NCI-H774 (cell line): Measurements from ENCODE around the gene ADCK1.
"Not testable (repeated sequence)": the region's sequence is repeated elsewhere in the genome, so short reads cannot be mapped to it uniquely, and the experiment has no call there.

Source experiments
- DNase-seq: peaks from one replicate; lab custom pipeline; 2025; lab: John Stamatoyannopoulos, UW

The ADCK1 gene

GRCh38 chr14:77902811-77903210, 102.9 kb downstream of the ADCK1 start:
- no peak for DNase-seq

DNA sequence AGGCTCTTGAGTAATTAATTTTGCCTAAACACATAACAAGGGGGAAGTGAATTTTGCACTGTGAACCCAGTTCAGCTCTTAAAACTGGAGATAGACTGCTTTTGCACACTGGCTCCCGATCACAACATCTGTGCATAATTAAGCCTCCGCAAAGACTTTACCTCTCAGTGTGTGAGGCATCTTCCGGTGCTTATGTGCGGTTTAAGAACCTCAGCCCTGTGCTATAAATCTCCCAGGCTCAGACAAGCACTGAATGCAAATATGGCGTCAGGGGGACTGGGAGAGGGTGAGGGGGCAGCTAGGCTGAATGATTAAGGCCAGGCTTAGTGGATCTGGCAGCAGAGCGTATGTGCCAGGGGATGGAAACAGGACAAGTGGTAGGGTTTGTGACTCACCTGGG, 103.3 kb downstream of the ADCK1 start:
- no peak for DNase-seq

- no peak for DNase-seq
Measured at GRCh38 chr14:77903937-77904617, 104.2 kb downstream of the ADCK1 start.

DNA sequence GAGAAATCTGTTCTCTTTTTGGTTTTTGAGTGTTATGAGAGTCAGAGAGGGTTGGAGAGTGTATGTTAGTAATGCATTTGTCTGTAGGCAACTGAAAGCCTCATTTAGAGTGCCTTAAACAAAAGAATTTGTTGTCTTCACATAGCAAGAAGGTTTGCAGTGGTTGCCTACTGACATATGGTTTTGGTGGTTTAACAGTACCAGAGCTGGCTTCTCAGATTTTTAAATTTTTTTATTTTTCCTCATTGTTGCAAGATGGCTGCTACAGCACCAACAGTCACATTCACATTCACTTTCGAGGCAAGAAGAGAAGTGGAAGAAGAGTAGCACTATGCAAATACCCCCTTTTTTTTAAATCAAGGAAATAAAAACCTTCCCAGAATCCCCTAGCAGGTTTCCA, 106.5 kb downstream of the ADCK1 start:
- no peak for DNase-seq

DNA sequence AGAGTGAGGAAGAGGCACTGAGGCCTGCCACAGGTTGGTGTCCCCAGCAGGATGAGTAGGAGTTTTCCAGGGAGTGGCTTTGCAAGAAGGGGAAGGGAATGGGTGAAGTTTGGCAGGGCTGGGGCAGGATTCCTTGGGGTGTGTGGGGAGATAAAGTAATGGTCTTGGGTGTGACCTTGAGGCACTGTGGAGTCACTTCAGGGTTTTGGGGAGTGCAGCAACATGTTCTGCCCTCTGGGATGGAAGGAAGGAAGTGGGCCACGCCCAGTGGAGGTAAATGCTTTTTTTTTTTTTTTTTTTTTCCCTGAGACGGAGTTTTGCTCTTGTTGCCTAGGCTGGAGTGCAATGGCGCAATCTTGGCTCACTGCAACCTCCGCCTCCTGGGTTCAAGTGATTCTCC, 108.9 kb downstream of the ADCK1 start:
- DNase-seq: no peak

DNA sequence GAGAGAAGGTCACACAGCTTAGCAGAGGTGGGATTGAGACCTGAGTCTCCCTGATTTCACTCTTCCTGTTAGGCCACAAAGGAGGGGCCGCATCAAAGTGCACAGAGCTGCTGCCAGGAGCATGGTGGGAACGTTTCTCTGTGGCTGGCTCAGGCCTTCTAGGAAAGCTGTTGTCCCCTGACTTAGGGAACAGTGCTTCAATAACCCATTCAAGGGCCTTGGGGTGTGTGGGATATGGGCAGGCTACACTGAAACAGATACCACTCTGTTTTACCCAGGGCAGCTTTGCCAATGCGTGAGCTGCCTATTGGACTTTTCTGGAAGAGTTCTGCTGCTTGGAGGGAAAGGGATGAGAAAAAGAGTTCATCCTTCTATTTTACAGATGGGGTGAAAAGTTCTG, 110.0 kb downstream of the ADCK1 start:
- no peak for DNase-seq

- DNase-seq: peak; percentile 49
Measured at GRCh38 chr14:77910506-77910905, 110.6 kb downstream of the ADCK1 start.

DNA sequence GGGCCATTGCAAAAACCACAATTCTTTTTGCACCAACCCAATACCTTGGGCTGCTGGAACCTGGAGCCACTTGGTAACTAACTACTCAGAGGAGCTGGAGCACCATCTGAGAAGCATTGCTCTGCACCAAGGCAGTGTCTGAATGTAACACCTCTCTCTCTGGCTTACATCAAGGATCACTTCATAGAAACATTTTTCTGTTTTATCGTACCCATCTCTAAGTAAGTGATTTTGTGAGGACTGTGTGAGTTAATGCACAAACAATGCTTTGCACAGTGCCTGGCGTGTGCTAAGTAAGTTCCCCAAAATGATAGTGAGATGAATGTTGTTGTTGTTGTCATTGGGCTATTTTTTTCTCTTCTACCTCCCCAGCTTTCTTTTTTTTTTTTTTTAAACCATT, 111.4 kb downstream of the ADCK1 start:
- DNase-seq: no peak

GRCh38 chr14:77912754-77913556, 113.0 kb downstream of the ADCK1 start:
- DNase-seq: no peak

DNA sequence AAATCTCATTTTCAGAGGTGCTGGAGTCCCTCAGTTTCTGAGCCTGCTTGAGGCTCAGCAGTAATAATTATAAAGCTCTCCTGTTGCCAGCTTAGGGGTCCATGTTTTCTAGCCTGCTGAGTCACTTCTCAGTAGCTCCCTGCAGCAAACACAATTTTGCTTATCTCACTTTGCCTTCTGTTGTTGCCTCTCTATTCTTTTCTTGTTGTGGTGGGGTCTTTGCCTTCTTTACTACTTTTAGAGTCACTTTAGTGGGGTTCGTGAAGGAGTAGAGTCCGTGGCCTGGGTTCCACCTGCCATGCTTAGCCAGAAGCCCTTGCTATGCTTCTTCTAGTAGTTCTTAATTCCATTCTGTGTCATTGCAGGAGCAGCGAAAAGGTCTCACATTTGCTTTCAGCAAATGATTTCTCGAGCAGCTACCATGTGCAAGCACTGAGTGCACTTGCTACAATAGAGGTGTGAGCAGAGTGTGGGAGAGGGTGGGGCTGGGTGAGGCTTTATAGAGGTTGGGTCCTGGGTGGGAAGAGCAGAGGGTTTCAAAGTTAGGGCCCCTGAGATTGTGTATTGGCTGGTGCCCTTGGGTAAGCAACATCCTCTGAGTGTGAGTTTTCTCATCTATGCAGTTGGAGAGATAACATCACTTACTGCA, 114.3 kb downstream of the ADCK1 start:
- no peak for DNase-seq

DNA sequence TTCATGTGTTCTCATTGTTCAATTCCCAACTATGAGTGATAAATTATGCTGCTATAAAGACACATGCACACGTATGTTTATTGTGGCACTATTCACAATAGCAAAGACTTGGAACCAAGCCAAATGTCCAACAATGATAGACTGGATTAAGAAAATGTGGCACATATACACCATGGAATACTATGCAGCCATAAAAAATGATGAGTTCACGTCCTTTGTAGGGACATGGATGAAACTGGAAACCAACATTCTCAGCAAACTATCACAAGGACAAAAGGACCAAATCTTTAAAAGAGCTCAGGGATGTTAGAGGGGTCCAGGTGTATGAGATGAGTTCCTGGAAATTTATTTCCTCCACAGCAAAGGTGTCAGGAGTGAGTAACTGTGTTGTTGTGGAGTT, 115.5 kb downstream of the ADCK1 start:
- not testable (repeated sequence) for DNase-seq

DNA sequence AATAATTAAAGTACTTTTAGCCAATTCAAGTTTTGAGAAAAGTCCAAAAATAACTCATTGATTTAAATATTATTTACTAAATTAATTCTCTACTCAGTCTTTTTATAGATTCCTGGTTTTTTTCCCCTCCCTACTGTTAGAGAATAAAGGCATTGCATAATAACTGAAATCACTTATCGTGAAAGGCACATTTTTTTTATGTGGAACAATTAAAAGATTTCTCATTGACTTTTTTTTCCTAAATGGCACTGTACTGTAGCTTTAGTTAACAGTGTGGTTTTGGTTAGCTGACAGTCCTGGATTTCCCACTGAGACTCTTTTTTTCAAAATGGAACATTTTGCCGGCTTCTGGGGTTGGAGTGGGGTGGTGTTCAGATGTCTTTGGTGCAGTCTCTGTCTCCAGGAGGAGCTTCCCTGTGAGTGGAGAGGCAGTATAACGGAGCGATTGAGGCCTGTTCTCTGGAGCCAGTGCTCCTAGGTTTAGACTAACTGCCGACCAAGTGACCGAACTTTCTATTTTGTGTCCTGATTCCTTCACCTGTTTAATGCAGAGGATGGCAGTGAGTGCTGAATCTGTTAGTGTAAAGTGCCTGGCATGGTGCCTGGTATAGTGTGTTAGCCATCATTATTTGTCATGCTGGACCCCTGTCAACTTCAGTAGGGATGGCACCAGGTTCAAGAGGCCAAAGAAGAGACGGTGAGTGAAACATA, 117.7 kb downstream of the ADCK1 start:
- no peak for DNase-seq

GRCh38 chr14:77918448-77918847, 118.5 kb downstream of the ADCK1 start:
- no peak for DNase-seq

GRCh38 chr14:77920312-77920711, 120.4 kb downstream of the ADCK1 start:
- DNase-seq: no peak

DNA sequence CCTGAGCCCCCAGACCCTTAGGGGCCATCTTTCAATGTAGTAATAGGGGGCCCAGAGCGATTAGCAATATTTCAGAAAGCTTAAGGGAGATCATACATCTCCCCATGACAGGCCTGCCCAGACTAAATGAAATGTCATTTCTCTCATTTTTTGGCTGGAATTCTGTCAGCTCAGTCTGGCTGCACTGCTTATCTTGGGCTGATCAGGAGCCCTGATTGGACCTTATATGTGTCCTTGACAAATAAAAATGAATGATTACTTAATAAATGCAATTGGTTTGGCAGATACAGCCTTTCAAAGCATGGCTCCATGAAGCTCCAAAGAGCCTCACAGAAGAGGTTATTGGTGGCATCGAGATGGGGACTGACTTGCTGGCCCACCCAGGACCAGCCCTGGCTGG, 121.9 kb downstream of the ADCK1 start:
- DNase-seq: no peak

DNA sequence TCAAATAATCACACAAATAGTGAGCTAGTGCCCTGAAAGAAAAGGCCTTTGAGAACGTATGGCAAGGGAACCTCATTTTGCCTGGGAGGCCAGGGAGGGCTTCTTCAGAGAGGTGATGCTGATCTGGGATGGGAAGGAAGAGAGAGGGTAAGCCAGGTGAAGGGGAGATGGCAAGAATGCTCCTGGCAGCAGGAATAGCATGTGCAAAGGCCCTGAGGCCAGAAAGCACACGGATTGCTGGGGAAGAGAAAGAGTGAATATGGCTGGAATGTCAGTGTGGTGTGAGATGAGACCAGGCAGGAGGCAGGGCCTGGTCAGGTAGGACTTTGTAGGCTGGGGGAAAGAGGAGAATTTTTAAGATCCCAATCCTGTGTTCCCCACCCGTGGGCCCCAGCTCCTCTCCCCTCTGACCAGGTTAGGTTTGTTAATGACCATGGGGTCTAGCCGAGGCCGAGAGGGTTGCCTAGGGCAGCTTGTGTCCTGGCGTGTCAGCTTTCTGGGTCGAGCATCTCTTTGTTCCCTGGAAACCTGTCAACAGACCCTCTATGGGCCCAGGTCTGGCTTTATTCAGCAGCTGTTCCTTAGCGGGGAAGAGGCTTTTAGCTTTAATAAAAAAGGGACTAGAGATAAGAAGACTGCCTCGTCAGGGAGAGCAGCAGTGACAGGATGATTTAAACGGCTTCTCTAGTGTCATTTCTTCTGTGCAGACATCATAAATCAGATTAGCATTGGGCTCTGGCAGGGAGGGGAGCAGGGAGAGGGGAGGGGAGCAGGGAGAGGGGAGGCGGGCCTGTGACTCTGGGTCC, 123.4 kb downstream of the ADCK1 start:
- DNase-seq: no peak

DNA sequence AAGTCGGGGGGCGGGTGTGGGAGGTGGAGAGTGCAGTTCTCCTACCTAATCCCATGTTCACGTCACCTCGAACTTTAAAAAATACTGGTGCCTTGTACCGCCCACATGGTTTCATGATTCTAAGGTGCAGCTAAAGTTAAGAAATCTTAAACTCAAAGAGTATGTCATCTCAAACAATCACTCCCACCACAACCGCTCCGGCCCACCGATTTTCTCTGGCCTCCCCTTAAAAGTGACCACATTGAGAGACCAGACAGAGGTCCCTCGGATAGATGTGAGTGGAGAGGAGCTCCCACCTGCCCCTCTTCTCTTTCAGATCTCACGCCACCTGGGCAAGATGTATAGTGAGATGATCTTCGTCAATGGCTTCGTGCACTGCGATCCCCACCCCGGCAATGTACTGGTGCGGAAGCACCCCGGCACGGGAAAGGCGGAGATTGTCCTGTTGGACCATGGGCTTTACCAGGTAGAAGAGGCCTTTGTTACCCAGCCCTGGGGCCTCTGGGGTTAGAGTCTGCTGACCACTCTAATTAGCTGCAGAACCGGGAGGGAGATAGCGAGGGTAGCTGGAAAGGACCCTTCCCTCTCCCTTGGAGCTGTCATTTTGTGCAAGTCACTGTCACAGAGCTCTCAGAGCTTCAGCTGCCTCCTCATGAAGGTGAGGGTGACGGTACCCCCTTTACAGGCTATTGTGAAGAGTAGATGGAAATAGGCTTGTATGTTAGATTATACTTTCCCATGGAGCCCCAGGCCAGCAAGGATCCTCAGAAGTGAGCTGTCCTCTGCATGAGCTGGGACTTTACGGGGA, 124.4 kb downstream of the ADCK1 start:
- DNase-seq: no peak

DNA sequence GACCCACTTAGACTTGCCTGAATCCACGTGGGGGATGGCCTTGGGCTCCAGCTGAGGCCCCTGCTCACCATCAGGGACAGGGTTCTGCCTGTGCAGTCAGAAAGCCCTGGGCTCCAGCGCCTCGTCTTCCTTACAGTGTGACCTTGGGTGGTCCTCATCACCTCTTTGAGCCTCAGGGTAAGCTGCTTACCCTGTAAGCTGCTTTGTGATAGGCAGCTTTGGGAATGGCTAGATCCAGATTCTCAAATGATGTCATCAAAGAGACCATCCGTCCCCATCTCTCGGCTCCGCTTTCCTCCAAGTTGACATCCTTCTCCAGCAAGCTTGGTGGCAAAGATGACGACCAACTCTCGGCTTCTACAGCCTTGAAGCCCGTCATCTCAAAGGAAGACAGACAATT, 127.0 kb downstream of the ADCK1 start:
- no peak for DNase-seq

GRCh38 chr14:77931441-77931840, 131.5 kb downstream of the ADCK1 start:
- DNase-seq: no peak

DNA sequence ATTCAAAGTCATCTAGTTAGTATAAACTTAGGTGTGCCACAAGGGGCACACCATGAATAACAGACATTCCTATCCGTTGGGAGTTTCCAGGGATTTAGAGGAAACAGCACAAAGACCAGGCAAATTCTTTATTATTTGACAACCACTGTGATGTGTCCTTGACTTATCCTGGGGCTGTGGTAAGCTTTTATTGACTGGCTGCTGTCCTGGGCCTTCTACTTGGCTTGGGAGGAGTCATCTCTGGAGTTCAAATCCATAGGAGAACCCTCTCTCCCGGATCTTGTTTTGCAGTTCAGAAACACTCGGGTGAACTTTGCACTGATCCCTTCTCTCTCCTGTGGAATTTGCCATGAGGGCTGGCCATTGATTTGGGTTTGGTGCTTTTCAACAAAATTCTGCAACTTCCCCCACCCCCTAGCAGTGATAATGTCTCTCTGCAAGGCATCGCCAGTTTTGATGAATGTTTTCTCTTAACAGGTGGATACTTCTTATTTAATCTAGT, 136.3 kb downstream of the ADCK1 start:
- DNase-seq: no peak

DNA sequence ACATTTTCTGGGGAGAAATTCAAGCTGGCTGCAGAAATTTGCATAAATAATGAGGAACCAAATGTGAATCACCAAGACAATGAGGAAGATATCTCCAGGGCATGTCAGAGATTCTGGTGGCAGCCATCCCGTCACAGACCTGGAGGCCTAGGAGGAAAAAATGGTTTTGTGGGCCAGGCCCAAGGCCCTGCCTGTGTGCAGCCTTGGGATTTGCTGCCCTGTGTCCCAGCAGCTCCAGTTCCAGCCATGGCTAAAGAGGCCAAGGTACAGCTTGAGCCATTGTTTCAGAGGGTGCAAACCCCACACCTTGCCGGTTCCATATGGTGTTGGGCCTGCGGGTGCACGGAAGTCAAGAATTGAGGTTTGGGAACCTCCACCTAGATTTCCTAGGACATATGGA, 147.5 kb downstream of the ADCK1 start:
- DNase-seq: no peak
